ENCODE results near the gene MRPL4. TPM values are rescaled to one million over a fixed set of nuclear protein-coding genes. Genes with fewer than 3 reads are reported as not detected.

Gene MRPL4
- total RNA-seq, 1 experiment from 2014 or later = 201 TPM

DNA sequence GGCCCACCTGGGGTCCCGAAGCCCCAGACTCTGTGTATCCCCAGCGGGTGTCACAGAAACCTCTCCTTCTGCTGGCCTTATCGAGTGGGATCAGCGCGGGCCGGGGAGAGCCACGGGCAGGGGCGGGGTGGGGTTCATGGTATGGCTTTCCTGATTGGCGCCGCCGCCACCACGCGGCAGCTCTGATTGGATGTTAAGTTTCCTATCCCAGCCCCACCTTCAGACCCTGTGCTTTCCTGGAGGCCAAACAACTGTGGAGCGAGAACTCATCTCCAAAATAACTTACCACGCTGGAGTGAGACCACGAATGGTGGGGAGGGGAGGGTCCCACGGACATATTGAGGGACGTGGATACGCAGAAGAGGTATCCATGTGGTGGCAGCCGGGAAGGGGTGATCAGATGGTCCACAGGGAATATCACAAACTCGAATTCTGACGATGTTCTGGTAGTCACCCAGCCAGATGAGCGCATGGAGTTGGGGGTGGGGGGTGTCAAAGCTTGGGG, 36.7 kb downstream of the MRPL4 start:
- DNase-seq (ENCODE audit: low spot score) = peak; percentile 71

DNA sequence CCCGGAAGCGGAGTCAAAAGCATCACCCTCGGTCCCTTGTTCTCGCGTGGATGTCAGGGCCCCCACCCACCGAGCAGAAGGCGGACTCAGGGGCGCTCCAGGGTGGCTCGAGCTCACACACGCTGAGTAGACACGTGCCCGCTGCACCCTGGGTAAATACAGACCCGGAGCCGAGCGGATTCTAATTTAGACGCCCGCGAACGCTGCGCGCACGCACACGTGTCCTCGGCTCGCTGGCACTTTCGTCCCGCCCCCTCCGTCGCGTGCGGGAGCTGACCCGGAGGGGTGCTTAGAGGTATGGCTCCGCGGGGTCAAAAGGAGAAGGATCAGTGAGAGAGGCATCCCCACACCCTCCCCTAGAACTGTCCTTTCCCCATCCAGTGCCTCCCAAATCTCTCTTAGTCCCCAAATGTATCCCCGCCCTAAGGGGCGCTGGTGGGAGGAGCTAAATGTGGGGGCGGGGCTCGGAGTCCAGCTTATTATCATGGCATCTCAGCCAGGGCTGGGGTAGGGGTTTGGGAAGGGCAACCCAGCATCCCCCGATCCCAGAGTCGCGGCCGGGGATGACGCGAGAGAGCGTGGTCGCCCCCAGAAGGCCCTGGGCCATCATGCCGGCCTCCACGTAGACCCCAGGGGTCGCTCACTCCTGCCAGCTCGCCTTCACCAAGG, 37.3 kb downstream of the MRPL4 start:
- DNase-seq (ENCODE audit: low spot score) = peak; percentile 53

GRCh38 chr19:10289836-10290356, 37.9 kb downstream of the MRPL4 start, which contains the start of gene ICAM5:
TSS of gene ICAM5 (plus strand) at chr19:10289952. CDS start at chr19:10290044, 92 bp downstream.
- DNase-seq (ENCODE audit: low spot score) = no peak

GRCh38 chr19:10290357-10290875, 38.4 kb downstream of the MRPL4 start:
- no peak for DNase-seq (ENCODE audit: low spot score)

DNA sequence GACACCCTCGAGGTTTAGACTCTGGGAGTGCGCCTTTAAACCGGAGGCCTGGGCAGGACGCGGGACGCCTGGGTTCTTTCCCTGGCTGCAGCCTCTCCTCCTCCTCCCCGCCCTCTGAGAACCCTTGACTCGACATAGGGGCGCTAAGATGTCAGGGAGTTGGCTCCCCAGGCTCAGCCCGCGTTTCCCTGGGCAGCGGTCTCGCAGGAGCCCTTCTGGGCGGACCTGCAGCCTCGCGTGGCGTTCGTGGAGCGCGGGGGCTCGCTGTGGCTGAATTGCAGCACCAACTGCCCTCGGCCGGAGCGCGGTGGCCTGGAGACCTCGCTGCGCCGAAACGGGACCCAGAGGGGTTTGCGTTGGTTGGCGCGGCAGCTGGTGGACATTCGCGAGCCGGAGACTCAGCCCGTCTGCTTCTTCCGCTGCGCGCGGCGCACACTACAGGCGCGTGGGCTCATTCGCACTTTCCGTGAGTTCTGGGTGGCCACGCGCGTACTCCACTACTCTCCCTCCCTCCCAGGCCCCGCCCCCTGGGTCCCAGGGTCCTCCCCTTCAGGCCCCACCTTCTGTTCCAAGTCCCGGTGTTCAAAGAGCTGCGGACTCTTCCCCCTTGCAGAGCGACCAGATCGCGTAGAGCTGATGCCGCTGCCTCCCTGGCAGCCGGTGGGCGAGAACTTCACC, 39.0 kb downstream of the MRPL4 start:
- no peak for DNase-seq (ENCODE audit: low spot score)

- DNase-seq (ENCODE audit: low spot score) = no peak
Observed at GRCh38 chr19:10291554-10292205, 39.7 kb downstream of the MRPL4 start.

- DNase-seq (ENCODE audit: low spot score) = peak; percentile 78
Observed at GRCh38 chr19:10292206-10292788, 40.3 kb downstream of the MRPL4 start.

DNA sequence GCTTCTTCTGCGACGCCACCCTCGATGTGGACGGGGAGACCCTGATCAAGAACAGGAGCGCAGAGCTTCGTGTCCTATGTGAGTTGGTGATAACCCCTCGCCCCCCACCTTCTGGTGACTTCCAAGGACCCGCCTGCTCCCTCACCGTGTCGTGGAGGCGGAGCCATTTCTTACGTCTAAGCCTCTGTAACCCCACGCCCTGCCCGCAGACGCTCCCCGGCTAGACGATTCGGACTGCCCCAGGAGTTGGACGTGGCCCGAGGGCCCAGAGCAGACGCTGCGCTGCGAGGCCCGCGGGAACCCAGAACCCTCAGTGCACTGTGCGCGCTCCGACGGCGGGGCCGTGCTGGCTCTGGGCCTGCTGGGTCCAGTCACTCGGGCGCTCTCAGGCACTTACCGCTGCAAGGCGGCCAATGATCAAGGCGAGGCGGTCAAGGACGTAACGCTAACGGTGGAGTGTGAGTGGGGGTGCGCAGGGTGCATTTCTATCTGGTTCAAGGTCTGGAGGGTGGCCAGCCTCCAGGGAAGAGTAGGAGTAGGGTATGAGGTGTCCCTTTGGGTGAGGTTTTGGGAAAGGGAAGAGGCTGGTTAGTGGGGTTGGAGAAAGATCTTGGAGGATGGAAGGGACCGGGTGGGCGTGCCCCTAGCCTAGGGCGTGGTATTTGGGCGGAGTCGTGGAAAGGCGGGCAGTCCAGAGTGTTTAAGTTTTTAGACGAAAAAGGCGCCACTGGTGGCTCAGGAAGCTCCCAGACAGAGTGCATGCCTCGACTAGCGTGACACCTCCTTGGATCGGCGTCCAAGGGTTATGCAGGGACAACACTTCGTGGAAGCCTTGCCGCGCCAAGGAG, 41.0 kb downstream of the MRPL4 start:
- DNase-seq (ENCODE audit: low spot score) = no peak

- DNase-seq (ENCODE audit: low spot score) = no peak
Observed at GRCh38 chr19:10293637-10294367, 41.8 kb downstream of the MRPL4 start.

GRCh38 chr19:10294368-10294697, 42.3 kb downstream of the MRPL4 start:
- DNase-seq (ENCODE audit: low spot score) = no peak

- no peak for DNase-seq (ENCODE audit: low spot score)
Observed at GRCh38 chr19:10295305-10295846, 43.4 kb downstream of the MRPL4 start.

DNA sequence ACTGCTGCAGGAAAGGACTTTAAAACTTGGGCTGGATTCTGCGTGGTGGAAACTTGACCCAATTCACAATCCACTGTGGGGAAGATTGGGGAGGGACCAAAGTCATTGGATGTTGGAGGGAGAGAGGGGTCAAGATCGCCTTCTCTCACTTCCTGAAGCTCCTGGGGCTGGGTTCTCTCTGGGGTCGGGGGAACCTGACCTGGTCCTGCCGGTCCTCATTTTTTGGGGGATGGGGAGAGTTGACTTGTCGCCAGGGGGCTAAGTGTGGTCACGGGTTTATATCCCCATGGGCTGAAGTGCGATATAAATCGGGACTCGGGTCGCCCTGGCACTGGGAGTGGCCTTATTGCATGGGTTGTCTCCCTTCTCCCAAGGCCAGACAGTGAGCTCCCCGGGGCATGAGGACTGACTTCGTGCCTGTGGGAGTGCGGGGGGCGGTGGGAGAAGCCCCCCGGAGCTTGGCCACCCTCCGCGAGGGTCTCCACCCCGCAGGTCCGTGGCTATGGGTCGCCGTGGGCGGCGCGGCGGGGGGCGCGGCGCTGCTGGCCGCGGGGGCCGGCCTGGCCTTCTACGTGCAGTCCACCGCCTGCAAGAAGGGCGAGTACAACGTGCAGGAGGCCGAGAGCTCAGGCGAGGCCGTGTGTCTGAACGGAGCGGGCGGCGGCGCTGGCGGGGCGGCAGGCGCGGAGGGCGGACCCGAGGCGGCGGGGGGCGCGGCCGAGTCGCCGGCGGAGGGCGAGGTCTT, 44.0 kb downstream of the MRPL4 start:
- no peak for DNase-seq (ENCODE audit: low spot score)

DNA sequence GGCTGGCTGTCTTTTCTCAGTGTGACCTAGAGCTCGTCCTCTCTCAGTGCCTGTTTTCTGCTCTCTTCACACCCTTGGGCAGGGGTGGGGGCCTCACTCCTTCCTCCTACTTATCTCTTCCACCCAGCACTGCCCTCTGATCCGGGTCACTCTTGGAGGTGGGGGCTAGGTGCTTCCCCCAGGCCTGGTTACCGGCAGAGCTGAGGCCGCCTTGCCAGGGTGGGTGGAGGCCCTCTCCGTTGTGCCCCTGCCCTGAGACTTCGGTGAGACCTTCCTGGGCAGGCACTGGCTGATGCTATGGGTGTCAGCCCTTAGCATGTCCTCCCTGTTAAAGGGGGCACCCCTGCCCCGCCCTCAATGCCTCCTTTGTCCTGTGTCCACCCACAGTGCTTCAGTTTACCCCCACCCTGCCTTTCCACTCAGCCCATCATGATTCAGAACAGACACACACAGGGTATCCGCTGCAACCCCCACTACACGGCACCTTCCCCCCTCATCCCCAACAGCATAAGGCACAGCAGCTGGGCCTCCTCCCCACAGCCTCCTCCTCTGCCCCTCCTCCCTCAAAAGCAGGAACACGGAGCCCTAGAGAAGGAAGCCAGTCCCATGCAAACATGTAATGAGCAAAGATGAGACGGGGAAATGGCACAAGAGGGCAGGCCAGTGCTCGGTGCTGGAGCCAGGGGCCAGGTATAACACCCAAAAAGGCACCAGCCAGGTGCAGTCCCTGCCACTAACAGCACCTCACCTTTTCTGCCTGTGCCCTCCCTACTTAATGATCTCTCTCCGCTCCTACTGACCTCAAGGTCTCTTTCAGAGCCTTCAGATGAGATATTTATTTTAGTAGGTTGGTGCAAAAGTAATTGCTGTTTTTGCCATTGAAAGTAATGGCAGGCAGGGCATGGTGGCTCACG, 47.8 kb downstream of the MRPL4 start:
- no peak for DNase-seq (ENCODE audit: low spot score)

DNA sequence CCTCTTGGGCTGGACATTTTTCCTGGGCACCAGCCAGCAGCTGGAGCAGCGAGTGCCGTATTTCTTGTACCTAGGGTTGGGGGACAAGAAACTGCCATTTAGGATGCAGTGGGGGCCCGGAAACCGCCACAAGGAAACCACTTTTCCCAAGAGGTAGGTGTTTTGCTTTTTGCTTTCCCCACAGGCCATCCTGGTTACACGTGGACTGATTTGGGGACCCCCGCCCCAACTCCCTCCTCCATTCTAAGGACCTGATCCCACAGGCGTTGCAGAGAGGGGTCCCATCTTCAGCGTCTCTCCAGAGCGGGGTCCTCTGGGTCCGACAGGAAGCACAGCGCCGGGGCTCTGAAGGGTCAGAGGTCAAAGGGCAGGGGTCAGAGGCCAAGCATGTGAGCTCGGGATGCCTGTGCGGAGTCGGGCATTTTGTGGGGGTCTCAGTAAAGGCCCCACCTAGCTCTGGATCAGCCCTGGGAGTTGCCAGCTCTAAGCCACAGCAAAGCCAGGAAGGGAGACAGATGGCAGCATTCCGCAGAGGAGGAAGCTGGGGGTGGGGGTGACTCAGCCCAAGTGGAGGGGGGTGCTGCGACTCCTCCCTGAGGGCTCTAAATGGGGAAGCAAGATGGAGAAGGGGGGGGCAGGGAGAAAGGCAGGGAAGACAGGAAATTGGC, 53.3 kb downstream of the MRPL4 start:
- no peak for DNase-seq (ENCODE audit: low spot score)

DNA sequence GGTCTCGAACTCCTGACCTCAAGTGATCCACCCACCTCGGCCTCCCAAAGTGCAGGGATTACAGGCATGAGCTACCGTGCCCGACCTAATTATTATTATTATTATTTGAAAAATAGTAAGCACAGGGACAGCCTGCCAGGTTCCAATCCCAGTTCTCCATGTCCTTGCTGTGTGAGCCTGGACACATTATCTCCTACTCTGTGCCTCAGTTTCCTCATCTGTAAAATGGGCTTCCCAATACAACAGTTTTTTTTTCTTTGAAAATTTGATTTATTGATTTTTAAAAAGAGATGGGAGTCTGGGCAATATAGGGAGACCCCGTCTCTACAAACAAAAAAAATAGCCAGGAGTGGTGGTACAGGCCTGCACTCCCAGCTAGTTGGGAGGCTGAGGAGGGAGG, 54.3 kb downstream of the MRPL4 start:
- DNase-seq (ENCODE audit: low spot score) = no peak

- no peak for DNase-seq (ENCODE audit: low spot score)
Observed at GRCh38 chr19:10309423-10309822, 57.4 kb downstream of the MRPL4 start, which contains the start of gene ZGLP1. TSS of gene ZGLP1 (minus strand) at chr19:10309815.
